A549 (cell line): ENCODE measurements around the gene MEI1. TPM values are rescaled to one million over a fixed set of nuclear protein-coding genes. Genes with fewer than 3 reads are reported as not detected.
A peak's percentile ranks its signal among the peaks of the same experiment; 100 is the strongest.

Source experiments
- ATAC-seq, 2 experiments: fragments of 200-7000 bp in 1 of 2; fragments of >200 bp in 1 of 2; cut with Nextera tagmentation in 1 of 2; cut with Tn5 transposase in 1 of 2; 3 replicates each; pipeline versions ENCODE4 v1.8.0 to v1.9.1; 2018 to 2020; ENCODE audit warnings: mild to moderate bottlenecking in 1 of 2, moderate library complexity in 1 of 2
- CTCF ChIA-PET: fragments of 300-600 bp; sonication (Branson Sonifier 250); formaldehyde crosslinking; extraction: SDS; loops from one replicate; lab custom pipeline; 2021; ENCODE audit warnings: antibody characterized with exemption, inconsistent platforms; lab: Yijun Ruan, JAX
- POLR2A ChIA-PET: fragments of 350-600 bp; formaldehyde crosslinking; extraction: SDS; loops from one replicate; lab custom pipeline; 2021; ENCODE audit warnings: antibody characterized with exemption, inconsistent platforms; lab: Yijun Ruan, JAX
- DNase-seq, 2 experiments: peaks; one replicate each; pipeline versions ENCODE4 v3.0.0 to v3.0.0-alpha.2; 2011 to 2016; ENCODE audit warnings: low read depth in 1 of 2, low spot score in 1 of 2
- FAIRE-seq: peaks from 2 replicates; lab custom pipeline; 2011; peaks lifted over from hg19 to GRCh38; lab: Jason Lieb, UNC
- H3K27ac ChIP-seq, 2 experiments: fragments of >200 bp; sonication (Bioruptor Twin); formaldehyde crosslinking; 3 replicates each; pipeline ENCODE4 v1.5.1; 2016 to 2017
- H3K4me1 ChIP-seq: fragments of >200 bp; sonication (Bioruptor Twin); formaldehyde crosslinking; 3 replicates; pipeline ENCODE4 v1.6.1; 2016
- H3K4me2 ChIP-seq: fragments of >200 bp; sonication (Bioruptor Twin); formaldehyde crosslinking; 3 replicates; pipeline ENCODE4 v1.6.1; 2016
- H3K4me3 ChIP-seq: fragments of >200 bp; sonication (Bioruptor Twin); formaldehyde crosslinking; 3 replicates; pipeline ENCODE4 v1.5.1; 2016
- H3K9me3 ChIP-seq: fragments of >200 bp; sonication (Bioruptor Twin); formaldehyde crosslinking; 3 replicates; pipeline ENCODE4 v1.6.1; 2016
- BCL3 ChIP-seq: fragments of >200 bp; sonication (Bioruptor Twin); formaldehyde crosslinking; IDR thresholded peaks from 3 replicates; pipeline ENCODE4 v1.6.1; 2016
- CHD2 ChIP-seq: fragments of 150-350 bp; IDR thresholded peaks from 2 replicates; pipeline ENCODE4 v1.6.1; 2014; ENCODE audit warnings: low read length; ENCODE audit not compliant: partially characterized antibody
- CHD4 ChIP-seq: fragments of 200-600 bp; sonication (generic); IDR thresholded peaks from 2 replicates; pipeline ENCODE4 v1.6.1; 2016; ENCODE audit warnings: antibody characterized with exemption, mild to moderate bottlenecking, borderline replicate concordance
- CTCF ChIP-seq: fragments of >200 bp; sonication (Bioruptor Twin); formaldehyde crosslinking; IDR thresholded peaks from 3 replicates; pipeline ENCODE4 v1.5.1; 2016
- EHMT2 ChIP-seq: fragments of 200-600 bp; sonication (generic); IDR thresholded peaks from 2 replicates; pipeline ENCODE4 v1.6.1; 2016; ENCODE audit warnings: antibody characterized with exemption, low read depth, mild to moderate bottlenecking, moderate library complexity
- ESRRA ChIP-seq: fragments of 150-350 bp; IDR thresholded peaks from 2 replicates; pipeline ENCODE4 v1.6.1; 2014; ENCODE audit warnings: mild to moderate bottlenecking, low read length, borderline replicate concordance
- HES2 ChIP-seq: fragments of >200 bp; sonication (Bioruptor Twin); formaldehyde crosslinking; IDR thresholded peaks from 2 replicates; pipeline ENCODE4 v1.6.1; 2016
- HEYL ChIP-seq: fragments of 250-450 bp; sonication (Bioruptor Pico); IDR thresholded peaks from 2 replicates; pipeline ENCODE4 v1.8.0; 2021; ENCODE audit warnings: mild to moderate bottlenecking, moderate library complexity
- JUNB ChIP-seq: fragments of >200 bp; sonication (Bioruptor Twin); formaldehyde crosslinking; IDR thresholded peaks from 2 replicates; pipeline ENCODE4 v1.6.1; 2016
- MAX ChIP-seq: IDR thresholded peaks from 2 replicates; pipeline ENCODE4 v1.6.1; 2012
- NPAS2 ChIP-seq: fragments of 250-450 bp; sonication (Bioruptor Pico); IDR thresholded peaks from 2 replicates; pipeline ENCODE4 v1.8.0; 2022; ENCODE audit warnings: mild to moderate bottlenecking, moderate library complexity, borderline replicate concordance
- NR3C1 ChIP-seq: fragments of >200 bp; sonication (Bioruptor Twin); formaldehyde crosslinking; IDR thresholded peaks from 3 replicates; pipeline ENCODE4 v1.6.1; 2017
- PBX3 ChIP-seq: IDR thresholded peaks from 2 replicates; pipeline ENCODE4 v1.6.1; 2012
- POLR2A ChIP-seq: IDR thresholded peaks from 2 replicates; pipeline ENCODE4 v1.6.1; 2012; ENCODE audit warnings: mild to moderate bottlenecking, low read length
- POLR2AphosphoS2 ChIP-seq: conservative IDR thresholded peaks from 2 replicates; pipeline ENCODE4 v1.6.1; 2012; ENCODE audit warnings: low read length, improper control_type of control experiment, inconsistent platforms
- RAD21 ChIP-seq, 2 experiments: fragments of >200 bp in 1 of 2; sonication (Bioruptor Twin) in 1 of 2; formaldehyde crosslinking in 1 of 2; IDR thresholded peaks in 1 of 2; conservative IDR thresholded peaks in 1 of 2; 2 replicates in 1 of 2; 3 replicates in 1 of 2; pipeline ENCODE4 v1.6.1; 2012 to 2018; ENCODE audit warnings: inconsistent platforms in 1 of 2
- RARB ChIP-seq: fragments of 250-450 bp; sonication (Bioruptor Pico); IDR thresholded peaks from 2 replicates; pipeline ENCODE4 v1.8.0; 2021; ENCODE audit warnings: mild to moderate bottlenecking, moderate library complexity
- RFX5 ChIP-seq: fragments of 450-650 bp; IDR thresholded peaks from 2 replicates; pipeline ENCODE4 v1.7.1; 2014; ENCODE audit warnings: antibody characterized with exemption, mild to moderate bottlenecking, moderate library complexity
- RNF2 ChIP-seq: fragments of 200-600 bp; sonication (generic); IDR thresholded peaks from 2 replicates; pipeline ENCODE4 v1.6.1; 2016; ENCODE audit warnings: low read depth, mild to moderate bottlenecking, antibody characterized with exemption, moderate library complexity, borderline replicate concordance
- SMC3 ChIP-seq: fragments of >200 bp; sonication (Bioruptor Twin); formaldehyde crosslinking; IDR thresholded peaks from 3 replicates; pipeline ENCODE4 v1.6.1; 2018; ENCODE audit warnings: inconsistent platforms
- ZC3H11A ChIP-seq: fragments of 450-650 bp; IDR thresholded peaks from 2 replicates; pipeline ENCODE4 v1.6.1; 2014; ENCODE audit warnings: antibody characterized with exemption, mild to moderate bottlenecking
- ZFP36 ChIP-seq: fragments of 450-650 bp; IDR thresholded peaks from 2 replicates; pipeline ENCODE4 v1.6.1; 2014; ENCODE audit warnings: borderline replicate concordance; ENCODE audit not compliant: partially characterized antibody
- WGBS: methylation state at CpG from one replicate; pipeline ENCODE4 v1.1.6; 2017; ENCODE audit errors: missing lambda C conversion rate; 5-methylcytosine and 5-hydroxymethylcytosine counted together
- polyA plus RNA-seq, 4 experiments: library from polyadenylated mRNA; depleted of rRNA in 3 of 4; stranded (reverse); fragments of >200 nt; fragmentation: RNase III in 1 of 4; extraction: RNeasy Plus Mini Kit Qiagen cat#74134 plus additional on column Dnase treatment in 1 of 4; gene quantifications; 2 replicates in 3 of 4; 3 replicates in 1 of 4; pipeline ENCODE4 v1.2.3, GENCODE V29; 2011 to 2017

Gene MEI1
- polyA plus RNA-seq, 2 of the 4 experiments (the other 2 are of a cell fraction): 0.12 TPM; not detected in 1

GRCh38 chr22:41696703-41697102, 2.6 kb upstream of the MEI1 start:
- H3K27ac ChIP-seq: peak overlapping the region in 1 of 2 experiments; percentile 82; a peak in 4 of 6 replicates
- TF ChIP-seq ZFP36 (no peak), ZC3H11A (no peak), EHMT2 (no peak), BCL3 (no peak), NPAS2 (CRISPR knock-in tag) (no peak), RNF2 (no peak), POLR2A (no peak), CHD4 (no peak), PBX3 (no peak), MAX (no peak), ESRRA (no peak), POLR2AphosphoS2 (no peak), HEYL (CRISPR knock-in tag) (no peak), JUNB (no peak), HES2 (no peak), RFX5 (no peak), CHD2 (no peak), NR3C1 (no peak)
- TF ChIP-seq, all 56 proteins: peak for 0
- Histone ChIP-seq H3K9me3 (no peaks in the 10 kb centered on the region), H3K4me3 (no peak overlapping the region), H3K4me1 (peaks cover 7% of the 10 kb centered on the region; the same call in 1 of the 3 replicates), H3K4me2 (peak overlapping the region; percentile 66; the same call in 1 of the 3 replicates)
- ChIA-PET POLR2A (interaction anchor here (1.0 to 1.7 kb wide), 4 partner anchors 8 to 250 kb away, joined by 3 to 7 read pairs (median 5); partner anchors contain the start of genes CCDC134, CENPM and SNU13), CTCF (interaction anchor here (0.7 to 6.6 kb wide), 70 partner anchors 10 to 747 kb away, joined by 3 to 81 read pairs (median 5); partner anchors contain the start of genes CCDC134, CENPM, POLR3H and SMIM45)
- WGBS: 63% methylated on average over 10 of the region's 11 CpGs
- DNase-seq (no peak), FAIRE-seq (no peak), ATAC-seq (peak; percentile 27 to 56; a peak in 4 of 6 replicates)

GRCh38 chr22:41697126-41697775, 2.1 kb upstream of the MEI1 start:
- H3K27ac ChIP-seq: peak overlapping the region; percentile 60 to 82; a peak in 4 of 6 replicates
- TF ChIP-seq RARB (no peak), CTCF (peak; percentile 89), SMC3 (peak; percentile 81), RAD21 (conservative IDR thresholded peaks at IDR 0.05 in 1 of 2, IDR thresholded peaks at IDR 0.05 in 1 of 2) (peak; percentile 81 to 83), MAX (peak; percentile 29)
- TF ChIP-seq, all 56 proteins: peak for 4
- Histone ChIP-seq H3K9me3 (no peaks in the 10 kb centered on the region), H3K4me3 (no peak overlapping the region), H3K4me1 (peaks cover 7% of the 10 kb centered on the region; the same call in 1 of the 3 replicates), H3K4me2 (peak overlapping the region; percentile 66)
- no peak for FAIRE-seq
- peak; percentile 92 to 95 for ATAC-seq
- peak; percentile 79 to 80 for DNase-seq
- POLR2A ChIA-PET: interaction anchor here (1.0 to 1.7 kb wide), 4 partner anchors 8 to 249 kb away, joined by 3 to 7 read pairs (median 5); partner anchors contain the start of genes CCDC134, CENPM and SNU13
- 20% methylated on average over 5 of the region's 12 CpGs for WGBS
- CTCF ChIA-PET: interaction anchor here (0.6 to 6.6 kb wide), 80 partner anchors 10 to 747 kb away, joined by 3 to 81 read pairs (median 5); partner anchors contain the start of genes CCDC134, CENPM, POLR3H and SMIM45
